ENCODE measurements around the gene VAMP1. TPM values are rescaled to one million over a fixed set of nuclear protein-coding genes. Genes with fewer than 3 reads are reported as not detected.

VAMP1 gene
- total and polyA plus RNA-seq, 9 of the 15 experiments (the other 6 are each of a cell fraction or from before 2014, with no cell fraction given), result 0.76 to 13.2 (median 4.2) TPM

GRCh38 chr12:6438345-6438744, 32.1 kb downstream of the VAMP1 start:
- Histone ChIP-seq H4K20me1 (replicated peaks; ENCODE audit: control insufficient read depth, insufficient read depth, low read length) (no peaks in the 10 kb centered on the region), H3K9me3 (replicated peaks; ENCODE audit: control insufficient read depth, insufficient read depth, low read depth, low read length) (no peaks in the 10 kb centered on the region), H3K4me2 (ENCODE audit: insufficient read depth, low read length) (no peak overlapping the region), H3K4me3 (no peak overlapping the region), H3K36me3 (ENCODE audit: control insufficient read depth, insufficient read depth, low read length) (no peaks in the 10 kb centered on the region), H2AFZ (ENCODE audit: low read depth, low read length) (no peak overlapping the region), H3K9ac (ENCODE audit: insufficient read depth in 1 of 2, low read depth in 2 of 2, low read length in 2 of 2) (no peak overlapping the region), H3K9me1 (ENCODE audit: control insufficient read depth, insufficient read depth, low read length) (no peaks in the 10 kb centered on the region), H3K27me3 (ENCODE audit: control insufficient read depth in 2 of 2, insufficient read depth in 2 of 2, low read length in 2 of 2) (no peaks in the 10 kb centered on the region), H3K79me2 (ENCODE audit: control insufficient read depth, insufficient read depth, low read length) (no peaks in the 10 kb centered on the region), H3K4me1 (replicated peaks in 1 of 2; ENCODE audit: control insufficient read depth in 2 of 2, insufficient read depth in 2 of 2, low read length in 2 of 2) (no peaks in the 10 kb centered on the region; a peak in 2 of 5 replicates), H3K27ac (ENCODE audit: extremely low read depth, low read depth, low read length) (no peak overlapping the region)
- BruUV-seq (replicated peaks), result no TSS peak
- CTCF ChIA-PET (ENCODE audit: low intra/inter-chr PET ratio), result no interaction called here
- FAIRE-seq (no peak), DNase-seq (ENCODE audit: extremely low read depth in 1 of 4, low spot score in 3 of 4) (no peak), ATAC-seq (no peak)
- intact Hi-C loops (cut with micrococcal nuclease) (no loop called here), in situ Hi-C loops (cut with MboI) (no loop called here)
- POLR2A ChIA-PET, result interaction anchor here (0.6 to 2.5 kb wide), 3 partner anchors 14 to 45 kb away, joined by 3 to 14 read pairs (median 5); partner anchors contain the start of gene TAPBPL
- WGBS (ENCODE audit: insufficient coverage, low coverage, missing lambda C conversion rate), result 64% methylated on average over 12 of the region's 12 CpGs
- TF ChIP-seq POLR2AphosphoS5 (IDR thresholded peaks at IDR 0.05; ENCODE audit: control insufficient read depth, insufficient read depth, low read depth, low read length) (no peak), ZNF217 (CRISPR knock-in tag; IDR thresholded peaks at IDR 0.05) (no peak), PHF8 (IDR thresholded peaks at IDR 0.05; ENCODE audit: borderline replicate concordance, low read length) (no peak), MLLT1 (IDR thresholded peaks at IDR 0.05) (no peak), ZBED1 (IDR thresholded peaks at IDR 0.05) (no peak), IRF1 (CRISPR knock-in tag; IDR thresholded peaks at IDR 0.05; ENCODE audit: borderline replicate concordance) (no peak), MYBL2 (IDR thresholded peaks at IDR 0.05; ENCODE audit: low read depth) (no peak), MYBL2 (CRISPR knock-in tag; IDR thresholded peaks at IDR 0.05; ENCODE audit: borderline replicate concordance) (no peak), TOE1 (IDR thresholded peaks at IDR 0.05; ENCODE audit: borderline replicate concordance) (no peak), TOE1 (CRISPR knock-in tag; IDR thresholded peaks at IDR 0.05; ENCODE audit: borderline replicate concordance, low read depth) (no peak), SP2 (IDR thresholded peaks at IDR 0.05; ENCODE audit: extremely low read depth, low read depth, low read length, poor library complexity, severe bottlenecking) (no peak), STAG1 (CRISPR knock-in tag; IDR thresholded peaks at IDR 0.05; ENCODE audit: borderline replicate concordance) (no peak), TRIM28 (IDR thresholded peaks at IDR 0.05) (no peak), CBX2 (IDR thresholded peaks at IDR 0.05; ENCODE audit: insufficient read depth, low read length, poor library complexity, severe bottlenecking) (no peak)
